Colonic mucosa (tissue), 4 donors: Measurements from ENCODE around the gene CCDC178. TPM values are rescaled to one million over a fixed set of nuclear protein-coding genes. Genes with fewer than 3 reads are reported as not detected.

Experiments
- DNase-seq: peaks from one replicate; pipeline ENCODE4 v3.0.0-alpha.2; 2020
- H3K27ac ChIP-seq: fragments of 200-600 bp; one replicate; pipeline ENCODE4 v1.8.0; 2021
- H3K27me3 ChIP-seq: fragments of 200-600 bp; one replicate; pipeline ENCODE4 v1.8.0; 2021
- H3K36me3 ChIP-seq: fragments of 200-600 bp; one replicate; pipeline ENCODE4 v1.8.0; 2021
- H3K4me1 ChIP-seq: fragments of 200-600 bp; one replicate; pipeline ENCODE4 v1.8.0; 2021; ENCODE audit warnings: mild to moderate bottlenecking
- H3K4me3 ChIP-seq: fragments of 200-600 bp; one replicate; pipeline ENCODE4 v1.8.0; 2021
- H3K9ac ChIP-seq, 2 donors: one replicate each; pipeline ENCODE4 v1.7.0; 2013; ENCODE audit warnings: control low read depth in 2 of 2, low read depth in 2 of 2, low read length in 2 of 2
- H3K9me3 ChIP-seq: fragments of 200-600 bp; one replicate; pipeline ENCODE4 v1.8.0; 2021
- intact Hi-C: fragments of 100-400 bp; cut with DNase I; formaldehyde crosslinking; loops from one replicate; pipeline ENCODE4 v1.14.1; 2022
- total RNA-seq, 2 donors: library from RNA; stranded (reverse); fragmentation: NEBNext Ultra II Directional in 1 of 2; extraction: Animal tissue kit (Norgen Biotek cat#: 25700) in 1 of 2; gene quantifications; one replicate each; pipeline ENCODE4 v1.2.1, GENCODE V29; 2021
- TF ChIP-seq, protein P1 (sequence below): fragments of 200-600 bp; IDR thresholded peaks from one replicate; pipeline ENCODE4 v1.8.0; 2022; ENCODE audit warnings: antibody characterized with exemption, mild to moderate bottlenecking
- donor health status: healthy.
- donor health status: DM: no; HTN: no; CAD: no.
- donor health status: DM: no; HTN: no; CAD: no.

CCDC178 gene
- total RNA-seq, 2 donors from 2014 or later = not detected

DNA sequence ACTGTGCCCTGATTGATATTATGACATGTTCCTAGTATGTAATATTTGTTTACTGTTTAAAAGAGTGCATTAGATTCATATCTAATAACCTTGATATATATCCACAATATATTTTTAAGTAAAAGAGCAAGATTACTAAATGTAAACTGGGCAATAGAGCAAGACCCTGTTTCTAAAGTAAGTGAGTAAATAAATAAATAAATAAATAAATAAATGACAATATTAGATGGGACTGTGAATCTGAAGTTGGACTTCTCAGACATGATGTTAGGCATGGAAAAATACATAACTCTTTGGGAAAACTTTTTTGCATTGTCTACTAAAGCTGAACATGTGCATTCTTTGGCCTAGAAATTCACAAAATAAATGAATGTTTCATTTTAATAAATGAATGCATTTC is 164.7 kb downstream of the CCDC178 start:
- no peak overlapping the region for H3K4me3 ChIP-seq
- no peaks in the 10 kb centered on the region for H3K4me1 ChIP-seq
- TF ChIP-seq, protein P1, sequence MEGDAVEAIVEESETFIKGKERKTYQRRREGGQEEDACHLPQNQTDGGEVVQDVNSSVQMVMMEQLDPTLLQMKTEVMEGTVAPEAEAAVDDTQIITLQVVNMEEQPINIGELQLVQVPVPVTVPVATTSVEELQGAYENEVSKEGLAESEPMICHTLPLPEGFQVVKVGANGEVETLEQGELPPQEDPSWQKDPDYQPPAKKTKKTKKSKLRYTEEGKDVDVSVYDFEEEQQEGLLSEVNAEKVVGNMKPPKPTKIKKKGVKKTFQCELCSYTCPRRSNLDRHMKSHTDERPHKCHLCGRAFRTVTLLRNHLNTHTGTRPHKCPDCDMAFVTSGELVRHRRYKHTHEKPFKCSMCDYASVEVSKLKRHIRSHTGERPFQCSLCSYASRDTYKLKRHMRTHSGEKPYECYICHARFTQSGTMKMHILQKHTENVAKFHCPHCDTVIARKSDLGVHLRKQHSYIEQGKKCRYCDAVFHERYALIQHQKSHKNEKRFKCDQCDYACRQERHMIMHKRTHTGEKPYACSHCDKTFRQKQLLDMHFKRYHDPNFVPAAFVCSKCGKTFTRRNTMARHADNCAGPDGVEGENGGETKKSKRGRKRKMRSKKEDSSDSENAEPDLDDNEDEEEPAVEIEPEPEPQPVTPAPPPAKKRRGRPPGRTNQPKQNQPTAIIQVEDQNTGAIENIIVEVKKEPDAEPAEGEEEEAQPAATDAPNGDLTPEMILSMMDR = no peak
- intact Hi-C loops = no loop called here
- H3K9ac ChIP-seq = no peak overlapping the region
- no peaks in the 10 kb centered on the region for H3K27me3 ChIP-seq
- no peak overlapping the region for H3K27ac ChIP-seq
- no peak for DNase-seq
- no peaks in the 10 kb centered on the region for H3K9me3 ChIP-seq
- H3K36me3 ChIP-seq = no peaks in the 10 kb centered on the region

DNA sequence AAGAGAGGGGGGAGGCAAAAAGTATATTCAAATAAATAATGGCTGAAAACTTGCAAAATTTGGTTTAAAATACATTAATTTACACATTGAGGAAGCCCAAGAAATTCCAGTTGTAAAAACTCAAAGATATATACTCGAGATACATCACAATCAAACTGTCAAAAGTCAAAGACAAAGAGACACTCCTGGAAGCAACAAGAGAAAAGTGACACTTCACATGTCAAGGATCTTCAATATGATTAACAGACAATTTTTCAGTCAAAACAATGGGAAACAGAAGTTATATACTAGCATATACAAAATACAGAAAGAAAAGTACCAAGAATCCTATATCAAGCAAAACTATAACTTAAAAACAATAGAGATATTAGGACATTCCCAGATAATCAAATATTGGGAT is 170.2 kb downstream of the CCDC178 start:
- H3K27me3 ChIP-seq = no peaks in the 10 kb centered on the region
- no peak overlapping the region for H3K4me3 ChIP-seq
- no peaks in the 10 kb centered on the region for H3K36me3 ChIP-seq
- no peaks in the 10 kb centered on the region for H3K9me3 ChIP-seq
- intact Hi-C loops = no loop called here
- no peaks in the 10 kb centered on the region for H3K4me1 ChIP-seq
- no peak for DNase-seq
- TF ChIP-seq, protein P1 = no peak
- H3K27ac ChIP-seq = no peak overlapping the region
- no peak overlapping the region for H3K9ac ChIP-seq

DNA sequence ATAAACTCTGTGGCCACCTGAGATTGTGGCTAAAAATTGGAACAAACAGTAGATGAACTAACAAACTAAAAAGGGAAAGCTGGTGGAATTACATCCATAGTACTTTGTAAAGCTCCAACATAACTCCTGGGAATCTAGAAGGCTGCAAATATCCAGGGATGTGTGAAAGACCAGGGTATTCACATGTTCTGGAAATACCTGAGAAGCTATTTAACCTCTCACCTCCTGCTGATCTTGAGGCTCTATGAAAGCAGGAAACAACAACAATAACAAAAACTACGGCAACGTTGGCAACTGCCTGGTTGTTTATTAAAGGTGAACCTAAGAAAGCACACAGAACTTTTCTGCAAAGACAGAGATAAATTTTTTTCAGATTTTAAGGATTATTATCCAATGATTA is 171.3 kb downstream of the CCDC178 start:
- DNase-seq = no peak
- H3K27ac ChIP-seq = no peak overlapping the region
- no peaks in the 10 kb centered on the region for H3K36me3 ChIP-seq
- H3K4me3 ChIP-seq = no peak overlapping the region
- H3K4me1 ChIP-seq = no peaks in the 10 kb centered on the region
- TF ChIP-seq, protein P1 = no peak
- H3K27me3 ChIP-seq = no peaks in the 10 kb centered on the region
- intact Hi-C loops = no loop called here
- no peak overlapping the region for H3K9ac ChIP-seq
- no peaks in the 10 kb centered on the region for H3K9me3 ChIP-seq

- H3K9me3 ChIP-seq = no peaks in the 10 kb centered on the region
- TF ChIP-seq, protein P1 = no peak
- H3K36me3 ChIP-seq = no peaks in the 10 kb centered on the region
Observed at GRCh38 chr18:33264566-33264965, 176.0 kb downstream of the CCDC178 start.

DNA sequence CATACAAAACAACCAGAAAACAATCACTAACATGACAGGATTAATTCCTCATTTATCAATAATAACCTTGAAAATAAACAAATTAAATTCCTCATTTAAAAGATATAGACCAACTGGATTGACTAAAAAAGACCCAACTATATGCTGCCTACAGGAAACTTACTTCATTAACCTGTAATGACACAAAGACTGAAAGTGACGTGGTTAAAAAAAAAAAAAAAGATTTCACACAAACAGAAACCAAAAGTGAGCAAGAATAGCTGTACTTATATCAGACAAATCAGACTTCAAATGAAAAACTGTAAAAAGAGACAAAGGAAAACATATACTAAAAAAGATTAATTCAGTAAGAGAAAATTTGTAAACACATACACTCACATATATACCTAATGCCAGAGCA is 201.2 kb downstream of the CCDC178 start:
- H3K9ac ChIP-seq = no peak overlapping the region
- DNase-seq = no peak
- H3K27me3 ChIP-seq = no peaks in the 10 kb centered on the region
- TF ChIP-seq, protein P1 = no peak
- no peaks in the 10 kb centered on the region for H3K4me1 ChIP-seq
- no peak overlapping the region for H3K4me3 ChIP-seq
- H3K27ac ChIP-seq = no peak overlapping the region
- H3K36me3 ChIP-seq = no peaks in the 10 kb centered on the region
- intact Hi-C loops = loop anchor here (10.0 kb wide), 1 partner anchor 526 kb away; no protein-coding TSS in a partner anchor
- H3K9me3 ChIP-seq = no peaks in the 10 kb centered on the region

More at GRCh38 chr18:33264566-33264965, 176.0 kb downstream of the CCDC178 start:
- H3K4me3 ChIP-seq = no peak overlapping the region
- no peak overlapping the region for H3K9ac ChIP-seq
- no peak for DNase-seq
- H3K27ac ChIP-seq = no peak overlapping the region
- H3K27me3 ChIP-seq = no peaks in the 10 kb centered on the region
- H3K4me1 ChIP-seq = no peaks in the 10 kb centered on the region
- intact Hi-C loops = no loop called here

- H3K27me3 ChIP-seq = no peaks in the 10 kb centered on the region
- intact Hi-C loops = loop anchor here (10.0 kb wide), 1 partner anchor 533 kb away; no protein-coding TSS in a partner anchor
- H3K36me3 ChIP-seq = no peaks in the 10 kb centered on the region
- no peak for DNase-seq
- H3K4me1 ChIP-seq = no peaks in the 10 kb centered on the region
- H3K4me3 ChIP-seq = no peak overlapping the region
- TF ChIP-seq, protein P1 = no peak
- no peak overlapping the region for H3K9ac ChIP-seq
- no peaks in the 10 kb centered on the region for H3K9me3 ChIP-seq
- H3K27ac ChIP-seq = no peak overlapping the region
Observed at GRCh38 chr18:33232318-33232626, 208.2 kb downstream of the CCDC178 start.
